ENCODE data around the gene RALY.

Gene RALY

DNA sequence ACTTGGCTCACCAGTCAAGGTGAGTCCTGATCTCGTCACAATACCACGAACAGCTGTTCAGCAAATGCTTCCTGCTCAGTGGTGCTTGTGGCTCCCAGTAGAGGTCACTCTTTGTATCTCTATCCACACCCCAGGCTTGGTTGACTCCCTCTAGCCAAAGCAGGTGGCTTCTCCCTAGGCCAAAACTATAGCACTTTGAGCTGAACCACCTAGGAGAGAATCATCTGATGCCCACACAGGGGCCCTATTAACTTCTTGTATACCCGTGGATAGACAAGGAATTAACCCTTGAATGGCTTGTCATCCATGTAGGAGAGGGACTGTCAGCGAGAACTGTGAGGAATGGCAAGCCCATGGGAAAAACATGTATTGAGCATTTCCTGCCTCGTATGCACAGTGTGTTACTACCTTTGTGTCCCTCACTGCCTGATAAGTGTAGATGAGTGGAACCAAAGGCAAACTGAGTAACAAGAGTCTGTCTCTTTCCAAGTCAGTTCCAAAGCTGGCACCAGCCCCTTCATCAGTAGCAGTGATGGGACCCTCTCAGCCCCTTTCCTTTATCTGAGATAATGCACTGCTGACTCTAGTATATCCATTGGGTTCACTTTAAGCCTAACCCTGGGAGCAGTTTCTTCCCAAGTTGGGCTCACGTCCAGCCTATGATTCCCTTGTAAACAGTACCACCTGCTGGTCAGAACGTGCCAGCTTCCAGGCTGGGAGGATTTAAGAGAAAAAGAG, 75.8 kb downstream of the RALY start:
- TF ChIP-seq ZFX (IDR thresholded peaks at IDR 0.05): no peak
- TF ChIP-seq CTCF (conservative IDR thresholded peaks at IDR 0.05): peak; percentile 90
- peak overlapping the region; percentile 19; the same call in 1 of the 2 replicates for H3K27ac ChIP-seq

DNA sequence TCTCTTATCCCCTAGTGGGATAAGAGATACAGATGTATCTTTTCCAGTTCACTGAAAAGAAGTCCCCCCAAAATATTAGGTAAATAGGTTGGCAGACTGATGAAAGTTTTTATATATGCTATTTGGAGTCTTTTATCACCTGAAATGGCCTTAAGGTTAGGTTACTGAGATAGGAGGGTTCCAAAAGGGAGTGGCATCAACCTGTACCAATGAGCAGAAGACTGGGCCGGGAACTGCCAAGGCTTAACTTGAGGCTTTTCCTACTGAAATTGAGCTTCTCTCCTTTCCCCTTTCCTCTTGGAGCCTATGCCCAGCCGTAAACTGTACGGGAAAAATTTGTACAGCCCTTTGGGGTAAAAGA, 76.3 kb downstream of the RALY start:
- peak; percentile 40 for TF ChIP-seq CTCF (conservative IDR thresholded peaks at IDR 0.05)
- no peak for TF ChIP-seq ZFX (IDR thresholded peaks at IDR 0.05)
- H3K27ac ChIP-seq: no peak overlapping the region

DNA sequence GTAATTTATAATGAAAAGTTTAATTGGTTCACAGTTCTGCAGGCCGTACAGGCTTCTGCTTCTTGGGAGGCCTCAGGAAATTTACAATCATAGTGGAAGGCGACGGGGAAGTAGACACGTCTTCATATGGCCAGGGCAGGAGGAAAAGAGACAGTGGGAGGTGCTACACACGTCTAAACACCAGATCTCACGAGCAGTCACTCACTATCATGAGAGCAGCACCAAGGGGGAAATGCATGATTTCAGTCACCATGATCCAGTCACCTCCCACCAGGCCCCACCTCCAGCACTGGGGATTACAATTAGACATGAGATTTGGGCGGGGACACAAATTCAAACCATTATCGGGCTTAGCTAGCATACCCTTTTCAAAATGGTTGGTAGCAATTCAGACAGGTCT, 77.1 kb downstream of the RALY start:
- TF ChIP-seq ZFX (IDR thresholded peaks at IDR 0.05) (no peak), CTCF (conservative IDR thresholded peaks at IDR 0.05) (no peak)
- H3K27ac ChIP-seq: no peak overlapping the region

- H3K27ac ChIP-seq: no peak overlapping the region
Observed at GRCh38 chr20:34072076-34072475, 78.4 kb downstream of the RALY start.

GRCh38 chr20:34072778-34073177, 79.1 kb downstream of the RALY start:
- no peak overlapping the region for H3K27ac ChIP-seq

More at GRCh38 chr20:34072076-34072475, 78.4 kb downstream of the RALY start:
- TF ChIP-seq ZFX (IDR thresholded peaks at IDR 0.05) (no peak), CTCF (conservative IDR thresholded peaks at IDR 0.05) (no peak)

DNA sequence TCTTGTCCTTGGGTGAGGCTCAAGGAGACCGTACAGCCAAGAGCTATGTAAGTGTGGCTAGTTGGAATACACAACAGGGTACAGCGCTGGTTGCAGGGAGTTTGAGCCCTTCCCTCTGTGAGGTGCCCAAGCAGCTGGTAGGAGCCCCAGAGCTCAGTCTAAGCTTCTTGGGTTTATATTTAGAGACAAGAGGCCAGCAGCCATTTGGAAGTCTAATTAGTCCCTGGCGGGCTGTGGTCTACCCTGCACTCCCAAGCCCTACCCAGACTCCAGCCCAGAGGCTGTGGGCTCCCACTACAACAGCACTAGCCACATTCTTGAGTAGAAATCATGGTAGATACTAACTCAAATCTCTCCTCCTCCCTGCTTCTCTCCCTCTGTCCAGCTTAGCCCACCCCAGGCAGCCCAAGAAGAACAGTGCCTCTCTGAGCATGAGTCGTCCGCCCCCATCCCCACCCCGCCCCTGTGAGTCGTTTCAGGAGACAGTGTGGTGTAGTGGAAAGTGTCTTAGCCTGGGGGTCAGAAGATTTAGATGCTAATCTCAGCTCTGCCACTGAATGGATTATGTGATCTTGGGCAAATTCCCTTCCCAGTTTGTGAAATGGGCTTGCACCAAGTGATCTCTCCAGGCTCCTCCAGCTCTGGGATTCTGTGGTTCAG, 80.5 kb downstream of the RALY start:
- no peak overlapping the region for H3K27ac ChIP-seq
- TF ChIP-seq CTCF (conservative IDR thresholded peaks at IDR 0.05) (no peak), ZFX (IDR thresholded peaks at IDR 0.05) (no peak)

More at GRCh38 chr20:34072778-34073177, 79.1 kb downstream of the RALY start:
- TF ChIP-seq ZFX (IDR thresholded peaks at IDR 0.05): no peak
- TF ChIP-seq CTCF (conservative IDR thresholded peaks at IDR 0.05): no peak

- no peak overlapping the region for H3K27ac ChIP-seq
- TF ChIP-seq CTCF (conservative IDR thresholded peaks at IDR 0.05) (no peak), ZFX (IDR thresholded peaks at IDR 0.05) (no peak)
Observed at GRCh38 chr20:34075647-34076046, 81.9 kb downstream of the RALY start.

All from C4-2B (cell line).